Measurements from ENCODE around the gene CDC42SE2.

- TF ChIP-seq CTCF (IDR thresholded peaks at IDR 0.05) (no peak), ZFX (IDR thresholded peaks at IDR 0.05; ENCODE audit: borderline replicate concordance) (no peak)
Observed at GRCh38 chr5:131245312-131245711, 18.5 kb upstream of the CDC42SE2 start.
